IgD-negative memory B cell (primary cell): Measurements from ENCODE around the gene ATP2B2. TPM values are rescaled to one million over a fixed set of nuclear protein-coding genes. Genes with fewer than 3 reads are reported as not detected.

Experiments used
- H3K27ac Mint-ChIP-seq, 3 donors: one replicate each; pipeline ENCODE4 v1.8.0; 2020 to 2022; ENCODE audit warnings: mild to moderate bottlenecking in 3 of 3, mixed read lengths in 3 of 3, moderate library complexity in 1 of 3
- H3K27me3 Mint-ChIP-seq: one replicate; pipeline ENCODE4 v1.8.0; 2021; ENCODE audit warnings: mixed read lengths
- H3K36me3 Mint-ChIP-seq: one replicate; pipeline ENCODE4 v1.8.0; 2020; ENCODE audit warnings: mild to moderate bottlenecking, mixed read lengths
- H3K4me1 Mint-ChIP-seq, 3 donors: one replicate each; pipeline ENCODE4 v1.8.0; 2020 to 2022; ENCODE audit warnings: mixed read lengths in 3 of 3, mild to moderate bottlenecking in 1 of 3
- H3K4me3 Mint-ChIP-seq, 4 donors: one replicate each; pipeline ENCODE4 v1.8.0; 2020 to 2022; ENCODE audit warnings: mild to moderate bottlenecking in 4 of 4, mixed read lengths in 4 of 4, moderate library complexity in 3 of 4
- H3K9me3 Mint-ChIP-seq, 3 donors: one replicate each; pipeline ENCODE4 v1.8.0; 2020 to 2021; ENCODE audit warnings: mixed read lengths in 3 of 3, mild to moderate bottlenecking in 1 of 3
- polyA plus RNA-seq: library from polyadenylated mRNA; unstranded; fragments of 300-500 nt; fragmentation: Illumina TruSeq; gene quantifications from one replicate; pipeline ENCODE4 v1.2.3, GENCODE V29; 2021

The ATP2B2 gene
- polyA plus RNA-seq, 1 donor from 2014 or later, result not detected

DNA sequence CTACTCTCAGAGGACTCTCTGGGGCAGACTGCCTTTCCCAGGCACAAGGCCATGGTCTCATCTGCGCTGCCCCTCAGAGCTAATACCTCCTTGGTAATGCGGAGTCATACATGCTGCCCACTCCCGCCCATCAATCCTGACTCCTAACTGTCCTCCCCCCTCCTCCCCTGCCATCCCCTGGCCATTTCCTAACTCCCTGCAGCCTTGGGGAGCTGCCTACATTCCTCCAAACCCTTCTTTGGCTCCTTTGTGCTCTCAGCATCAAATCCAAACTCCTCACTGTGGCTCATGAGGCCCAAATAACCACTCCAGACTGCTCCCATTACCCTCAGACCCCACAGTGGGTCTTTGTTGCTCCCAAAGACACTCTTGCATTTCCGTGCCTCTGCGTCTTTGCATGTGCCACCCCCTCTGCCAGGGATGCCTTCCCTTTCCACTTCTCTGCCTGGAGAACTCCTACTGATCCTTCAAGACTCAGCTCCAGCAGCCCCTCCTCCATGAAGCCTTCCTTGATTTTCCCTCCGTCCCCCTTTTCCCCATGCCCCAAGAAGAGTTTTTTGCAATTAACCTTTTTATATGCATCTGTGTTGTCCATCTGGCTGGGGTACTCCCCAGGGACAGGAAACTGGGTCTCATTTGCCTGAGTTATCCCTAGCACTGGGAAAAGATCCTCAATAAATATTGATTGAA lies 5.5 kb upstream of the ATP2B2 start:
- Mint-ChIP-seq H3K9me3 (no peaks in the 10 kb centered on the region), H3K27me3 (peaks cover 5% of the 10 kb centered on the region), H3K27ac (no peak overlapping the region), H3K36me3 (no peaks in the 10 kb centered on the region), H3K4me1 (peaks cover 0 to 7% (median 2%) of the 10 kb centered on the region in 3 donors), H3K4me3 (no peak overlapping the region)

DNA sequence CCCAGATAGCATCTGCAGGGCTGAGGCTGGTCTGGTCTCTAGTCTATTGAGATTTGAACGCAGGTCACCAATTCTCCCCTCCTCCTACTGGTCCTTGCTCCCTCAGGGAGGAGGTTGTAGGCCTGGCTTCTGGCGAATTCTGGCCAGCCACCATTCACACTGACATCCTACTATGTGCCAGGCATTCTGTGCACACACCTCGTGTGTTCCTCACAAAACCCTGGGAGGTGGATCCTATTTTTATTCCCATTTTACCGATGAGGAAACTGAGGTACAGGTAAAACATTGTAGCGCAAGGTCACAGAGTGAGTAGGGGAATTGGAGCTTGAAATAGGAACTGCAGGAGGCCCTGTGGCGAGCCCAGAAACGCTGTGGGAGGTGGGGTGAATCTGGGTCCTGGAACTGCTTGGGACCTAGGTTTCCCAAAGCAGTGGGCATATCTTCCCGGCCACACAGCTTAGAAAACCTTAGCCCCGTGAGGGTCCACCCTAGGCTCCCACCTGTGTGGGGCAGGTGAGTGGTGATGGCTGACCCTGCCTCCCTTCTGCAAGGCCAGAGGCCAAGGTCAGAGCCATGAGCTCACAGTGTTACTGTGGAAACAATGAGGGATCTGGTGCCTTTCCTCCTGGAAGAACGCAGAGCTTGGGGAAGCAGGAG lies 4.8 kb upstream of the ATP2B2 start:
- no peaks in the 10 kb centered on the region for H3K9me3 Mint-ChIP-seq
- peaks cover 0 to 3% (median 1%) of the 10 kb centered on the region in 3 donors for H3K4me1 Mint-ChIP-seq
- no peaks in the 10 kb centered on the region for H3K36me3 Mint-ChIP-seq
- H3K27me3 Mint-ChIP-seq, result peaks cover 7% of the 10 kb centered on the region
- H3K27ac Mint-ChIP-seq, result no peak overlapping the region
- H3K4me3 Mint-ChIP-seq, result no peak overlapping the region

GRCh38 chr3:10509325-10509724 lies 3.9 kb upstream of the ATP2B2 start:
- Mint-ChIP-seq H3K27me3 (peaks cover 7% of the 10 kb centered on the region), H3K36me3 (no peaks in the 10 kb centered on the region), H3K27ac (no peak overlapping the region), H3K4me1 (peaks cover 0 to 3% (median 0%) of the 10 kb centered on the region in 3 donors), H3K4me3 (no peak overlapping the region), H3K9me3 (no peaks in the 10 kb centered on the region)

DNA sequence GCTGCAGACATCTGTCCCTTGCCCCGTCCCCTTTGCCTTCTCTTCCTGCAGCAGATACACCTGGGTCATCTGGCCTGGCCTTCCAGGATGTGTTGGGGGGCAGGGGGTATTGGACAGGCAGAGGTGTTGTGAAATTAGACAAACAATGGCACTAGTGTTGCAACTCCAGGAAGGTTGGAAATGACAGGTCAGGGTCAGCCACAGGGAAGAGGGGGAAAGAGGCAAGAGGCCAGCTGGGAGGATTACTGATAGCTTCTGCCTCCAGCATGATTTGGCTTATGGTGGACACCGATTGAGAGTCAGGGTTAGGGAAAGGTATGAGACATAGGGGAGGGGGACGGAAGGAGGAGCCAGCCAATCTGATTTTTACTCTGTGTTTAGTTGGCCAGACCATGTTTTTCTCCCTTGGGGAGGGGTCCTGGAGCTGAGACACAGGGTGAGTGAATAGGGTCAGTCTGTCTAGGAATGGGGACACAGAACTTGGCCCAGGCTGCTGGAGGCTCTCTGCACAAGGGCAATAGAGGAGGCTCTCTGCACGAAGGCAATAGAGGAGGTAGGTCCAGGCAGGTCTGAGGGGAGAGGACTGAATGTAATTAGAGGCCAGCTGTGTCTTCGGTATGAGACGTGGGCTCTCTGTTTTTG lies 3.4 kb upstream of the ATP2B2 start:
- H3K36me3 Mint-ChIP-seq, result no peaks in the 10 kb centered on the region
- H3K27ac Mint-ChIP-seq, result no peak overlapping the region
- peaks cover 11% of the 10 kb centered on the region for H3K27me3 Mint-ChIP-seq
- H3K9me3 Mint-ChIP-seq, result no peaks in the 10 kb centered on the region
- no peak overlapping the region for H3K4me3 Mint-ChIP-seq
- H3K4me1 Mint-ChIP-seq, result peaks cover 0 to 3% (median 0%) of the 10 kb centered on the region in 3 donors

GRCh38 chr3:10508235-10508618 lies 2.8 kb upstream of the ATP2B2 start:
- Mint-ChIP-seq H3K4me3 (no peak overlapping the region), H3K27me3 (peaks cover 11% of the 10 kb centered on the region), H3K9me3 (no peaks in the 10 kb centered on the region), H3K4me1 (peaks cover 0 to 3% (median 0%) of the 10 kb centered on the region in 3 donors), H3K27ac (no peak overlapping the region), H3K36me3 (no peaks in the 10 kb centered on the region)

GRCh38 chr3:10507331-10507730 lies 1.9 kb upstream of the ATP2B2 start:
- H3K9me3 Mint-ChIP-seq, result no peaks in the 10 kb centered on the region
- H3K36me3 Mint-ChIP-seq, result no peaks in the 10 kb centered on the region
- peaks cover 0 to 3% (median 0%) of the 10 kb centered on the region in 3 donors for H3K4me1 Mint-ChIP-seq
- peaks cover 10% of the 10 kb centered on the region for H3K27me3 Mint-ChIP-seq
- H3K27ac Mint-ChIP-seq, result no peak overlapping the region
- no peak overlapping the region for H3K4me3 Mint-ChIP-seq

DNA sequence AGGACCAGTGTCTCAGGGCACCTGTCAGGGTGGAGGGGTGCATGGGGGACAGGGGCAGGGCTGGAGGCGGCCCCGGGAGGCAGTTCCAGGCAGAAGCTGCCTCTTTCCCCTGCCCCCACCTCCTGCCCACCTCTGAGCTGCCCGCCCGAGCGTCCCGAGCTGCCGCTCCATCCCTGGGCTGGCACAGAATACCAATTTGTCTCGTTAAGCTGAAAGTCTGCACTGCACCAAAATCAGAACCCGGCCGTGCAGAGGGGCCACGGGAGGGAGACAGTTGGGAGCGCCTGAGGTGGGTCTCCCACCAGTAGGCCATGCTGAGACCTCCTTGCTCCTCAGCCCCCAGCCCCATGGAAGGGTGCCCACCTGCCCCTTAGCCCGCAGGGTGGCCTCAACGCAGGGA lies 1.3 kb upstream of the ATP2B2 start:
- no peak overlapping the region for H3K27ac Mint-ChIP-seq
- H3K27me3 Mint-ChIP-seq, result peaks cover 10% of the 10 kb centered on the region
- H3K9me3 Mint-ChIP-seq, result no peaks in the 10 kb centered on the region
- peaks cover 0 to 3% (median 0%) of the 10 kb centered on the region in 3 donors for H3K4me1 Mint-ChIP-seq
- no peaks in the 10 kb centered on the region for H3K36me3 Mint-ChIP-seq
- peak overlapping the region in 1 of 4 donors; percentile 28 for H3K4me3 Mint-ChIP-seq

- peaks cover 11% of the 10 kb centered on the region for H3K27me3 Mint-ChIP-seq
- H3K4me1 Mint-ChIP-seq, result peaks cover 0 to 3% (median 0%) of the 10 kb centered on the region in 3 donors
- H3K4me3 Mint-ChIP-seq, result peak overlapping the region in 2 of 4 donors; percentile 28 to 37
- no peaks in the 10 kb centered on the region for H3K9me3 Mint-ChIP-seq
- no peak overlapping the region for H3K27ac Mint-ChIP-seq
- no peaks in the 10 kb centered on the region for H3K36me3 Mint-ChIP-seq
Measured at GRCh38 chr3:10505791-10506585, 602 bp upstream of the ATP2B2 start.

DNA sequence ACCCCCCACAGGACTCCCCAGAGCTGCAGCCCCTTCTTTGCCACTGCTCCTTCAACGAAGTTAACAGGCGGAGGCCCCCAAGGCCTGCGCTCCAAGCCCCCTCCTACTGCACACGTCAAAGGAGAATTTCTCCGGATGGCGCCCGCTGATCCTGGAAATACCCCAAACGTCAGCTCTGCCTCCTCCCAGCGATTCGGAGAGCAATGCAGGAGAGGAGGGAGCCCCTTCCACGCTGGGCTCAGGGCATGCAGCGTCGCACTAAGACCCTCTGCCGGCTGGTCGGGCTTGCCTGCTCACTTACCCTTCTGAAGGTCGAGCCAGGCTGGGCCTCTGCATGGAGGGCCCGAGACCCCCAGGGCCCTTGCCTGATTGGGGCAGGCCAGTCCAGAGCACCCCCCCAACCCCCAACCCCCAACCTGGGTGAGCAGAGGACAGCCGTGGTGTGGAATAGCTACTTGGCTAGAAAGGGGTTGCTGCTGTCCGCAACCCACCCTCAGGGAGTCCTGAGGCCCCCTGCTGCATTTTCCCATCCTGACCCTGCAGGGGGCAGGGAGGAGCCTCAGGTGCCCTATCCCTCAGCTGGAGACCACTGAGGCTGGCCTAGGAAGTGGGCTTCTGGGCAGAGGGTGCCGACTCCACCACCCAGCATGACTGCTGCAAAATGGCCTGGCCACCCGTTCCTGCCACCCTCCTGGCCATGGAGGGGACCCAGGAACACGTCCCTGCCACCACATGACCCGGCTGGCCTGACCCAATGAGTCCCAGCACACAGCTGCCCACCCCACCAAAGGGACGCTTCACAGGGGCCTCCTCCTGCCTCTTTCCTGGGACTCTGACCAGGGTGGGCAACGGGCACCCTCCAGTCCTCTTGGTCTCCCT lies 976 bp downstream of the ATP2B2 start:
- H3K27me3 Mint-ChIP-seq, result peaks cover 12% of the 10 kb centered on the region

GRCh38 chr3:10503217-10503796 lies 2.1 kb downstream of the ATP2B2 start:
- H3K36me3 Mint-ChIP-seq, result no peaks in the 10 kb centered on the region
- peaks cover 12% of the 10 kb centered on the region for H3K27me3 Mint-ChIP-seq
- H3K27ac Mint-ChIP-seq, result no peak overlapping the region
- H3K4me3 Mint-ChIP-seq, result no peak overlapping the region
- H3K9me3 Mint-ChIP-seq, result no peaks in the 10 kb centered on the region
- H3K4me1 Mint-ChIP-seq, result peaks cover 0 to 3% (median 0%) of the 10 kb centered on the region in 3 donors

More for the DNA sequence above, 976 bp downstream of the ATP2B2 start:
- no peaks in the 10 kb centered on the region for H3K9me3 Mint-ChIP-seq
- H3K4me1 Mint-ChIP-seq, result peaks cover 0 to 3% (median 0%) of the 10 kb centered on the region in 3 donors
- peak overlapping the region in 1 of 4 donors; percentile 86 for H3K4me3 Mint-ChIP-seq
- H3K36me3 Mint-ChIP-seq, result no peaks in the 10 kb centered on the region
- no peak overlapping the region for H3K27ac Mint-ChIP-seq

GRCh38 chr3:10502185-10502880 lies 3.1 kb downstream of the ATP2B2 start:
- Mint-ChIP-seq H3K9me3 (no peaks in the 10 kb centered on the region), H3K36me3 (no peaks in the 10 kb centered on the region), H3K27me3 (peaks cover 10% of the 10 kb centered on the region), H3K4me3 (no peak overlapping the region), H3K27ac (peak overlapping the region in 1 of 3 donors; percentile 67), H3K4me1 (peaks cover 0 to 3% (median 0%) of the 10 kb centered on the region in 3 donors)

GRCh38 chr3:10501664-10502052 lies 3.7 kb downstream of the ATP2B2 start:
- H3K9me3 Mint-ChIP-seq, result no peaks in the 10 kb centered on the region
- H3K27me3 Mint-ChIP-seq, result peaks cover 10% of the 10 kb centered on the region
- H3K27ac Mint-ChIP-seq, result no peak overlapping the region
- peaks cover 0 to 3% (median 0%) of the 10 kb centered on the region in 3 donors for H3K4me1 Mint-ChIP-seq
- no peaks in the 10 kb centered on the region for H3K36me3 Mint-ChIP-seq
- no peak overlapping the region for H3K4me3 Mint-ChIP-seq
